Heart right ventricle (tissue), 16 donors: Measurements from ENCODE around the gene LRRC8E. TPM values are rescaled to one million over a fixed set of nuclear protein-coding genes. Genes with fewer than 3 reads are reported as not detected.
A peak's percentile ranks its signal among the peaks of the same experiment; 100 is the strongest.

ENCODE experiments used
- ATAC-seq, 8 donors: fragments of 200-7000 bp; cut with Tn5 transposase; one replicate each; pipeline ENCODE4 v1.9.1; 2020; ENCODE audit warnings: mild to moderate bottlenecking in 8 of 8, moderate library complexity in 8 of 8, moderate number of reproducible peaks in 1 of 8
- DNase-seq, 2 donors: peaks; one replicate each; pipeline ENCODE4 v3.0.0-alpha.2; 2020
- H3K27ac ChIP-seq, 10 donors: fragments of 200-600 bp; sonication (generic) in 2 of 10; one replicate each; pipeline versions ENCODE4 v1.5.0 to v1.8.0; 2020 to 2022; ENCODE audit warnings: mild to moderate bottlenecking in 3 of 10
- H3K27me3 ChIP-seq, 7 donors: fragments of 200-600 bp; one replicate each; pipeline ENCODE4 v1.8.0; 2021 to 2022; ENCODE audit warnings: mild to moderate bottlenecking in 2 of 7
- H3K36me3 ChIP-seq, 9 donors: fragments of 200-600 bp; sonication (generic) in 1 of 9; one replicate each; pipeline versions ENCODE4 v1.5.0 to v1.8.0; 2020 to 2022; ENCODE audit warnings: mild to moderate bottlenecking in 2 of 9
- H3K4me1 ChIP-seq, 9 donors: fragments of 200-600 bp; sonication (generic) in 1 of 9; one replicate each; pipeline versions ENCODE4 v1.5.0 to v1.8.0; 2020 to 2022; ENCODE audit warnings: mild to moderate bottlenecking in 4 of 9
- H3K4me3 ChIP-seq, 10 donors: fragments of 200-600 bp; sonication (generic) in 2 of 10; one replicate each; pipeline versions ENCODE4 v1.5.0 to v1.8.0; 2020 to 2022; ENCODE audit warnings: mild to moderate bottlenecking in 7 of 10, moderate library complexity in 2 of 10
- H3K9me3 ChIP-seq, 11 donors: fragments of 200-600 bp in 10 of 11; sonication (generic) in 2 of 11; one replicate each; pipeline versions ENCODE4 v1.5.0 to v1.8.0; 2013 to 2022; ENCODE audit warnings: mild to moderate bottlenecking in 2 of 11, control low read depth in 1 of 11, moderate library complexity in 1 of 11
- WGBS, 2 donors: extraction: QIAGEN DNeasy Blood & Tissue Kit; methylation state at CpG; one replicate each; pipeline ENCODE4 v1.1.7; 2013; ENCODE audit warnings: inconsistent platforms in 1 of 2; 5-methylcytosine and 5-hydroxymethylcytosine counted together
- intact Hi-C, 10 donors: fragments of 100-400 bp; cut with DNase I; formaldehyde crosslinking; loops; one replicate each; pipeline versions ENCODE4 v1.11.1 to v1.14.2; 2022
- polyA plus RNA-seq, 2 donors: library from polyadenylated mRNA; stranded (reverse); fragments of 200-250 nt; gene quantifications; one replicate each; pipeline ENCODE4 v1.2.3, GENCODE V29; 2013
- total RNA-seq, 10 donors: library from RNA; stranded (reverse); fragmentation: NEBNext Ultra II Directional in 3 of 10; extraction: Animal tissue kit (Norgen Biotek cat#: 25700) in 3 of 10; gene quantifications; one replicate each; pipeline versions ENCODE4 v1.2.1 to v1.2.4, GENCODE V29; 2021 to 2023
- TF ChIP-seq, protein P1 (sequence below), 9 donors: fragments of 200-600 bp; sonication (generic) in 2 of 9; IDR thresholded peaks; one replicate each; pipeline versions ENCODE4 v1.5.0 to v1.8.0; 2021 to 2022; ENCODE audit warnings: antibody characterized with exemption in 9 of 9, mild to moderate bottlenecking in 5 of 9, moderate library complexity in 1 of 9
- donor health status: Arrhythmogenic right ventricular cardiomyopathy.
- donor health status: ischemic (EF 13 %, LVEDD 7.1; RV severe dilation, severe dysfunction).
- donor health status: healthy with polysubstance abuse.
- donor health status: DM: no; HTN: yes; CAD: no.
- donor health status: DM: no; HTN: no; CAD: no.
- donor health status: ischemic (EF 25% LVEDD 6.9; RV normal size, moderate dysfunction).
- donor health status: ischemic (EF 25% LVEDD 5.7; RV mildly dilated, moderate dysfunction).
- donor health status: healthy.
- donor health status: DM: yes; HTN: yes; CAD: no.
- donor health status: Ischemic cardiomyopathy.
- donor health status: ischemic (EF 35%, LVEDD 5.7; RV mildly dilated, moderate dysfunction).
- donor health status: nonischemic (EF 11% LVEDD 7.7; RV severe dilation, severe dysfunction).
- donor health status: DM: yes; HTN: yes; CAD: no.
- donor health status: PGD.
- donor health status: ischemic (EF 29% LVEDD 5.4; RV normal size, mild dysfunction).
- donor health status: nonischemic (EF 23%, LVEDD 6.1; RV moderate dilation, normal function).

LRRC8E gene
- total and polyA plus RNA-seq, 12 donors: 0.33 to 3.3 (median 0.99) TPM

DNA sequence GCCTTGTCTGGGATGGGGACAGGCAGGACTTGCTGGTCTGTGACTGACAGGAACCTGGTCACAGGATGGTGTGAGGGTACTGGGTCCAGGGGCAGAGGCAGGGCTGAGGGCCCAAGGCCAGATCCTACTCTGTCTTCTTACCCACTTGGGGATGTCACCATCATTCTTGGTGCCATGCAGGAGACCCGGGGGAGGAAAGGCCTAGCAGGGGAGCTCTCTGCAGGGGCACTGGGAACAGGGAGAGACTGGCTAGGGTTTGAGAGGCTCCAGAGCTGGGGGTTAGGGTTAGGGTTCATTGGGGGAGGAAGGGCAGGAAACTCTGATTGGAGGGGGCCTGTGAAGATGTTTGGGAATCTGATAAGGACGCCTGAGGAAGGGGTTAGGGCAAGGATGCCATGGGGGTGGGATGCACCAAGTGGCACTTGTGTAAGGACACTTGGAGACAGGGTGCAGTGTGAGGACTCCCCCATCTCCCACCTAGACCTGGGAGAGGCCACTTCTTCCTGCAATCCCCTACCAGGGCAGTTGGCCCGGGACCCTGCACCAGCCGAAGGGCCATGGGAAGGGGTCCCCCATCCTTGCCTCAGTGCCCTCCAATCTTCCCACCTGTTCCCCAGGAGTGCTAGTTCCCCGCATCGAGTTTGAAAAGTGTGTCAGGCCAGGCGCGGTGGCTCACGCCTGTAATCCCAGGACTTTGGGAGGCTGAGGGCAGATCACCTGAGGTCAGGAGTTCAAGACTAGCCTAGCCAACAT, 21.0 kb upstream of the LRRC8E start:
- no peak for DNase-seq
- no peak for ATAC-seq
- WGBS, 2 donors: 84 to 85% methylated on average over 9 of the region's 9 CpGs
- no peaks in the 10 kb centered on the region for H3K9me3 ChIP-seq
- H3K4me3 ChIP-seq: no peak overlapping the region
- H3K27ac ChIP-seq: no peak overlapping the region
- intact Hi-C loops: no loop called here
- peaks cover 8 to 39% (median 31%) of the 10 kb centered on the region in 9 donors for H3K4me1 ChIP-seq
- peaks cover 0 to 10% (median 0%) of the 10 kb centered on the region in 9 donors for H3K36me3 ChIP-seq
- H3K27me3 ChIP-seq: peaks cover 5 to 67% (median 47%) of the 10 kb centered on the region in 7 donors
- TF ChIP-seq, protein P1, sequence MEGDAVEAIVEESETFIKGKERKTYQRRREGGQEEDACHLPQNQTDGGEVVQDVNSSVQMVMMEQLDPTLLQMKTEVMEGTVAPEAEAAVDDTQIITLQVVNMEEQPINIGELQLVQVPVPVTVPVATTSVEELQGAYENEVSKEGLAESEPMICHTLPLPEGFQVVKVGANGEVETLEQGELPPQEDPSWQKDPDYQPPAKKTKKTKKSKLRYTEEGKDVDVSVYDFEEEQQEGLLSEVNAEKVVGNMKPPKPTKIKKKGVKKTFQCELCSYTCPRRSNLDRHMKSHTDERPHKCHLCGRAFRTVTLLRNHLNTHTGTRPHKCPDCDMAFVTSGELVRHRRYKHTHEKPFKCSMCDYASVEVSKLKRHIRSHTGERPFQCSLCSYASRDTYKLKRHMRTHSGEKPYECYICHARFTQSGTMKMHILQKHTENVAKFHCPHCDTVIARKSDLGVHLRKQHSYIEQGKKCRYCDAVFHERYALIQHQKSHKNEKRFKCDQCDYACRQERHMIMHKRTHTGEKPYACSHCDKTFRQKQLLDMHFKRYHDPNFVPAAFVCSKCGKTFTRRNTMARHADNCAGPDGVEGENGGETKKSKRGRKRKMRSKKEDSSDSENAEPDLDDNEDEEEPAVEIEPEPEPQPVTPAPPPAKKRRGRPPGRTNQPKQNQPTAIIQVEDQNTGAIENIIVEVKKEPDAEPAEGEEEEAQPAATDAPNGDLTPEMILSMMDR (IDR thresholded peaks at IDR 0.05): no peak

DNA sequence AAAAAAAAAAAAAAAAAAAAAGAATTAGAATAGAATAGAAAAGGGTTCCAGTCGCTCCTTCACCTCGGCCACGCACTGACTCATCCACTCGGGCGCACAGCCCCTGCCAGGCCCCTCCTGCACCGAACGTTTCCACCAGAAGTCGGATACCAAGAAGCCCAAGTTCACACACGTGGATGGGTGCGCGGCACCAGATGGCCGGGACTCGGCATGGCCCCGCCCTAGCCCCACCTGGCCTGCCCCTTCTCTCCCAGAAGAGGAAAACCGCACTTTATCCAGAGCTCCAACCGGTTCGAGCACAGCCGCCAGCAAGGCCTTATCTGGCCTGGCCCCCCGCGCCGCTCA, 20.0 kb upstream of the LRRC8E start:
- peaks cover 8 to 43% (median 31%) of the 10 kb centered on the region in 9 donors for H3K4me1 ChIP-seq
- H3K27me3 ChIP-seq: peaks cover 10 to 67% (median 54%) of the 10 kb centered on the region in 7 donors
- H3K36me3 ChIP-seq: peaks cover 0 to 8% (median 0%) of the 10 kb centered on the region in 9 donors
- TF ChIP-seq, protein P1 (IDR thresholded peaks at IDR 0.05): no peak
- ATAC-seq (no peak), DNase-seq (no peak)
- H3K4me3 ChIP-seq: peak overlapping the region in 7 of 10 donors; percentile 36 to 56 (median 46)
- intact Hi-C loops: no loop called here
- no peaks in the 10 kb centered on the region for H3K9me3 ChIP-seq
- WGBS, 2 donors: 7 to 22% methylated on average over 21 of the region's 21 CpGs
- no peak overlapping the region for H3K27ac ChIP-seq

DNA sequence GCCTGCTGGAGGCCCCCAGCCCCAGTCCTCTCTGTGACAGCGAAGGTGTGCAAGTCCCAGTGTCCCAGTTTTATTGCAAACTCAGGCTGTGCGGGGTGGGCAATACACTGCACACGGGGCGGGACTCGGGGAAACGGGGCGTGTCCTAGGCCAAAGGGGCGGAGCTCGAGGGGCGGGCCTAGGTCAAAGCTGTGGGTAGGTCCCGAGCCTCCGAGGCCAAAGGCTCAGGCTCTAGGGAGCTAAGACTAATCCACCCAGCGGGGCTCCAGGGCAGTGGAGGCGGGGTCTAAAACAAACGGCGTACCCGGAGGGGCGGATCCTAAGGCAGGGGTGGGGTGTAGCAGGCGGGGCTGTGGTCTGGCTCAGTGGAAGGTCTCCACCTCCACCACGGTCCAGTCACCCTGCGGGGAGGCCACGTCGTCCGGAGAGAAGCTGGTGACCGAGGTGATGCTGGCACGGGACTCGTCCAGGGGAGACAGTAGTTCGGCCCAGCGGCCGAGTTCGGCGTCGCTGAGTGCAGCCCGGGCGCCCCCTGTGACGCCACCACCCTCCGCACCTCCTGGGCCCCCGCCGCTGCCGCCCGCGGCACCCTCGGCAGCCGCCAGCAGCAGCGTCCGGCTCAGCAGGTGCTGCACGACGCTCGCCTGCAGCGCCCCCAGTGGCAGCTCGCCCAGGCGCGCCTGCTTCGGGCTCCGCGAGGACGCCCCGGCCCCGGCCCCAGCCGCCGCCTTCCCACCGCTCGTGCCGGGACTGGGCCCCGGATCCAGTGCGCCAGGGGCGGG, 19.4 kb upstream of the LRRC8E start:
- ATAC-seq (peak in 7 of 8 donors; percentile 35 to 84 (median 59)), DNase-seq (peak; percentile 53 to 69)
- 1 to 2% methylated on average over 49 to 67 of the region's 67 CpGs for WGBS, 2 donors
- peaks cover 8 to 49% (median 35%) of the 10 kb centered on the region in 9 donors for H3K4me1 ChIP-seq
- peaks cover 0 to 3% (median 0%) of the 10 kb centered on the region in 9 donors for H3K36me3 ChIP-seq
- no peaks in the 10 kb centered on the region for H3K9me3 ChIP-seq
- TF ChIP-seq, protein P1 (IDR thresholded peaks at IDR 0.05): peak; percentile 61 to 88 (median 80)
- peak overlapping the region; percentile 23 to 56 (median 46) for H3K4me3 ChIP-seq
- H3K27ac ChIP-seq: peak overlapping the region in 3 of 10 donors; percentile 20 to 50 (median 28)
- intact Hi-C loops: no loop called here
- H3K27me3 ChIP-seq: peaks cover 6 to 67% (median 59%) of the 10 kb centered on the region in 7 donors

DNA sequence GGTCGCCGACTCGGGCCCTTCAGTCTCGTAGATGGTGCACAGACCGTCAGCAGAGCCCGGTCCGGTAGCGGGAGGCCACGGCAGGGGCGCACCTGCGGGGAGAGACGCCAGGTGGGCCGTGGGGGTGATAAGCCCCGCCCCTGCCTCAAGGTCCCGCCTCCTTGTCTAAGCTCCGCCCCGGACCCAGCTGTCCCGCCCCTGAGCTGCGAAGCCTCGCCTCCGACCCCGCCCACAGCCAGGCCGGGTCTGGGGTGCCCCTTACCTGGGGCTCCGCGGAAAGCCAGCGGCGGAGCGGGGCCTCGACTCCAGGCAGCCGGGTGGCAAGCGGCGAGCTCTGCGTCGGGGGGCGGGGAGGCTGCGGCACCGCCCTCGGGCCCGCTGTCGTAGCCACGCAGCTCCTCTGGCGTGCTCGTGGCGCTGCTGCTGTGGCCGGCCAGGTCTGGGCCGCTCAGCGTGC, 18.8 kb upstream of the LRRC8E start:
- DNase-seq: peak; percentile 30 to 66
- intact Hi-C loops: no loop called here
- Histone ChIP-seq H3K27ac (peak overlapping the region in 4 of 10 donors; percentile 19 to 50 (median 24)), H3K4me3 (peak overlapping the region; percentile 23 to 56 (median 46)), H3K4me1 (peaks cover 8 to 53% (median 38%) of the 10 kb centered on the region in 9 donors), H3K36me3 (no peaks in the 10 kb centered on the region), H3K27me3 (peaks cover 6 to 67% (median 56%) of the 10 kb centered on the region in 7 donors), H3K9me3 (no peaks in the 10 kb centered on the region)
- WGBS, 2 donors: 2 to 4% methylated on average over 42 to 47 of the region's 47 CpGs
- TF ChIP-seq, protein P1 (IDR thresholded peaks at IDR 0.05): peak in 4 of 9 donors; percentile 1 to 41 (median 21)
- ATAC-seq: peak; percentile 12 to 59 (median 27)
